ENCODE data around the gene DRG2. TPM values are rescaled to one million over a fixed set of nuclear protein-coding genes. Genes with fewer than 3 reads are reported as not detected.

DRG2 gene
- total RNA-seq, 6 experiments from 2014 or later: 10.4 to 28.8 (median 17.3) TPM

DNA sequence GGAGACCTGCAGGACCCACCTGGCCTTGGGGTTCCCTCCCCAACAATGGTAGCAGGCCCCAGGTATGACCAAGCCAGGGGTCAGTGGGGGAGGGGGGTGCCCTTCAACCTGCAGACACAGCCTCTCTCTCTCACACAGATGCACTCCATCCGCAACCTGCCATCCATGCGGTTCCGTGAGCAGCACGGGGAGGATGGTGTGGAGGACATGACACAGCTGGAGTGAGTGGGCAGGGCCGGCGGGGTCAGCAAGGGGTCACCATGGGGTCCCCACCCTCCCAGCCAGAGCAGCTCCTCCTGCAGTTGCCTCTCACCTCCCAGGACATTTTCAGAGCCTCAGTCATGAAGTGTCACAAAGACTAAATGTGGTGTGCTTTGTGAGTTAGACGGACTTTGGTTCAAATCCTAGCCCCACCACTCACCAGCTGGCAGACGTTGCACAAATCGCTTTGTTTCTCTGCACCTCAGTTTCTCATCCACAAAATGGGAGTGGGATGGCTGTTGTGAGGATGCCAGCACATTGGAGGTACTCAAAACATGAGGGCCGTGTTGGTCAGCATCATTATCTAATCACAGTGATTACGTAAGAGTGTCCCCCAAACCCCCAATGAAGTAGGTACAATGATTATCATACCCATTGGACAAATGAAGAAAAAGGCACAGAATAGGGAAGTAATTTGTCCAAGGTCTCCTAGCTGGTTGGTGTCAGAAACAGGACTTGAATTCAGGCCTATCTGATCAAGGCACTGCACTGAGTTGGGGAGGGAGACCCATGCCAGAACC lies 36.8 kb downstream of the DRG2 start:
- no peak overlapping the region for H3K4me3 ChIP-seq
- WGBS (ENCODE audit: insufficient coverage, low coverage, low lambda C conversion rate, missing lambda C conversion rate): 71% methylated on average over 6 of the region's 11 CpGs
- intact Hi-C loops (cut with DNase I): no loop called here
- H3K9me3 ChIP-seq: no peaks in the 10 kb centered on the region
- H3K27ac ChIP-seq: no peak overlapping the region
- DNase-seq (no peak), ATAC-seq (no peak)
- H3K27me3 ChIP-seq: no peaks in the 10 kb centered on the region
- no peaks in the 10 kb centered on the region for H3K36me3 ChIP-seq
- H3K4me1 ChIP-seq: peaks cover 0 to 4% (median 2%) of the 10 kb centered on the region in 4 donors
- no peak for TF ChIP-seq POLR2A (IDR thresholded peaks at IDR 0.05)
- TF ChIP-seq, protein P1, sequence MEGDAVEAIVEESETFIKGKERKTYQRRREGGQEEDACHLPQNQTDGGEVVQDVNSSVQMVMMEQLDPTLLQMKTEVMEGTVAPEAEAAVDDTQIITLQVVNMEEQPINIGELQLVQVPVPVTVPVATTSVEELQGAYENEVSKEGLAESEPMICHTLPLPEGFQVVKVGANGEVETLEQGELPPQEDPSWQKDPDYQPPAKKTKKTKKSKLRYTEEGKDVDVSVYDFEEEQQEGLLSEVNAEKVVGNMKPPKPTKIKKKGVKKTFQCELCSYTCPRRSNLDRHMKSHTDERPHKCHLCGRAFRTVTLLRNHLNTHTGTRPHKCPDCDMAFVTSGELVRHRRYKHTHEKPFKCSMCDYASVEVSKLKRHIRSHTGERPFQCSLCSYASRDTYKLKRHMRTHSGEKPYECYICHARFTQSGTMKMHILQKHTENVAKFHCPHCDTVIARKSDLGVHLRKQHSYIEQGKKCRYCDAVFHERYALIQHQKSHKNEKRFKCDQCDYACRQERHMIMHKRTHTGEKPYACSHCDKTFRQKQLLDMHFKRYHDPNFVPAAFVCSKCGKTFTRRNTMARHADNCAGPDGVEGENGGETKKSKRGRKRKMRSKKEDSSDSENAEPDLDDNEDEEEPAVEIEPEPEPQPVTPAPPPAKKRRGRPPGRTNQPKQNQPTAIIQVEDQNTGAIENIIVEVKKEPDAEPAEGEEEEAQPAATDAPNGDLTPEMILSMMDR (IDR thresholded peaks at IDR 0.05): no peak

GRCh38 chr17:18129041-18129502 lies 41.3 kb downstream of the DRG2 start:
- H3K36me3 ChIP-seq: no peaks in the 10 kb centered on the region
- ATAC-seq (peak; percentile 92 to 96 (median 94)), DNase-seq (peak; percentile 82 to 97 (median 95))
- WGBS (ENCODE audit: insufficient coverage, low coverage, low lambda C conversion rate, missing lambda C conversion rate): 37% methylated on average over 4 of the region's 4 CpGs
- peaks cover 0 to 5% (median 2%) of the 10 kb centered on the region in 4 donors for H3K4me1 ChIP-seq
- TF ChIP-seq, protein P1 (IDR thresholded peaks at IDR 0.05): no peak
- no peak for TF ChIP-seq POLR2A (IDR thresholded peaks at IDR 0.05)
- H3K4me3 ChIP-seq: no peak overlapping the region
- no peaks in the 10 kb centered on the region for H3K9me3 ChIP-seq
- intact Hi-C loops (cut with DNase I): no loop called here
- H3K27ac ChIP-seq: peak overlapping the region in 2 of 3 donors; percentile 59 to 69
- no peaks in the 10 kb centered on the region for H3K27me3 ChIP-seq

DNA sequence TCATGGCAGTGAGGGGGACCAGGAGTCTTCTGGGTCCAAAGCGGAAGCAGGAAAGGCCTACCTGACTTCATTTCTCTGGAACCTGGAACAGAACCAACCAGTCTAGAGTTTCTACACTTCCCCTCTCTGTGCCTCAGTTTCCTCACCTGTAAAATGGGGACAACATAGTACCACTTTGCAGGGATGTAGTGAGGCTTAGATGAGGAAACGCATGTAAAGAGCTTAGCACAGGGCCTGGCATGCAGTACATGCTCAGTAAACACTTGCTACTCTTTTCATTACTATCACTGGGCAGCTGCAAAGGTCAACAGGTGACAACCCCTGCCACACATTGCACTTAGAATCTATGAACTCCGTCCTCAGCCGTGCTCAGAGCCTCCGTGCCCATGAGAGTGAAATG lies 45.0 kb downstream of the DRG2 start:
- TF ChIP-seq, protein P1 (IDR thresholded peaks at IDR 0.05): no peak
- no peak for TF ChIP-seq POLR2A (IDR thresholded peaks at IDR 0.05)
- WGBS (ENCODE audit: insufficient coverage, low coverage, low lambda C conversion rate, missing lambda C conversion rate): 54% methylated on average over 4 of the region's 5 CpGs
- no peak for ATAC-seq
- H3K36me3 ChIP-seq: no peaks in the 10 kb centered on the region
- H3K4me1 ChIP-seq: peaks cover 0 to 18% (median 8%) of the 10 kb centered on the region in 4 donors
- DNase-seq: no peak
- H3K9me3 ChIP-seq: no peaks in the 10 kb centered on the region
- H3K4me3 ChIP-seq: no peak overlapping the region
- H3K27me3 ChIP-seq: no peaks in the 10 kb centered on the region
- intact Hi-C loops (cut with DNase I): no loop called here
- no peak overlapping the region for H3K27ac ChIP-seq

DNA sequence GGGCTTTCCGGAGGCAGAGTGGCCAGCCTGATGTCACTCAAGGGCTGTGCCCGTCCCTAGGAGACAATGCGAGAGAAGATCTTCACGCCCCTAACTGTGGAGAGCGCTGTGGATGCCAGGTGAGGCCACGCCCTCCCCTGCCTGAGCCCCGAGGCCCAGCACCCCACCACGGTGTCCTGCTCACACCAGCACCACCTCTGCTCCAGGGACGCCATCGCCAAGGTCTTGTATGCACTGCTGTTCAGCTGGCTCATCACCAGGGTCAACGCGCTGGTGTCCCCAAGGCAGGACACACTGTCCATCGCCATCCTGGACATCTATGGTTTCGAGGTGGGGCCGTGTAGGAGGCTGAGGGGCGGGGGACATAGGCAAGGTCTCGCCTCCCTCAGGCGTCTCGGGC lies 48.6 kb downstream of the DRG2 start:
- WGBS (ENCODE audit: insufficient coverage, low coverage, low lambda C conversion rate, missing lambda C conversion rate): no CpG with 5 or more reads among the region's 19 CpGs
- intact Hi-C loops (cut with DNase I): no loop called here
- no peak for ATAC-seq
- H3K36me3 ChIP-seq: no peaks in the 10 kb centered on the region
- no peak overlapping the region for H3K4me3 ChIP-seq
- DNase-seq: peak in 1 of 3 donors; percentile 57
- H3K27me3 ChIP-seq: no peaks in the 10 kb centered on the region
- H3K27ac ChIP-seq: no peak overlapping the region
- H3K9me3 ChIP-seq: no peaks in the 10 kb centered on the region
- H3K4me1 ChIP-seq: peaks cover 0 to 43% (median 20%) of the 10 kb centered on the region in 4 donors
- TF ChIP-seq, protein P1 (IDR thresholded peaks at IDR 0.05): no peak
- no peak for TF ChIP-seq POLR2A (IDR thresholded peaks at IDR 0.05)
